ENCODE data around the gene SOHLH1.

Gene SOHLH1

DNA sequence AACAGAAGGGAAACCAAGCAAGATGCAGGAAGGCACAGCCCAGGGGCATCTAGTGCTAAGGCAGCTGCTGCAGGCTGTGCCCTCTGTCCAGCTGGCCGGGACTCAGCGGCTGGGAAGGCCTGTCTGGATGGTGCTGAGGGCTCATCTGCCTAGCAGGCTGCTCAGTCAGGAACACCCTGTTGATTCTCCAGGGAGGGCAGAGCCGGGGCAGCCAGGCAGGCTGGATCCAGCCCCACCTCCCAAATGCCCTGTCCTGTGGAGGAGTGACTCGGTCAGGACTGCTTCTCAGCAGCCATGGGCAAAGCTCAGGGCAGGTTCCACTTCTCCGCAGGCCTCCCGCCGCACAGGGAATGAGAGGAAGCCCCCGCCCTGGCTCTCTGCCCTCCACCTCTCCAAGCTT, 44.0 kb downstream of the SOHLH1 start:
- no peak for DNase-seq

DNA sequence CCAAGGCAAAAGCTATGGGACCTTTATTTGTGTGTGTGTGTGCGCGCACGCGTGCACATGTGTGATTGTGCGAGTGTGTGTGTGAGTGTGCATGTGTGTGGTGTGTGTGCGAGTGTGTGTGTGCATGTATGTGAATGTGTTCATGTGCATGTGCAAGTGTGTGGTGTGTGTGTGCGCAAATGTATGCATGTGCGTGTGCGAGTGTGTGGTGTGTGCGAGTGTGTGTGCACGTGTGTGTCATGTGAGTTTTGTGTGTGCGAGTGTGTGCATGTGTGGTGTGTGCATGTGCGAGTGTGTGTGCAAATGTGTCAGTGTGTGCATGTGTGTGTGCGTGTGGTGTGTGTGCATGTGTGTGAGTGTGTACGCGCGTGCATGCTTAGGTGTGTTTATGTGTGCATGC, 48.9 kb downstream of the SOHLH1 start:
- DNase-seq = no peak

DNA sequence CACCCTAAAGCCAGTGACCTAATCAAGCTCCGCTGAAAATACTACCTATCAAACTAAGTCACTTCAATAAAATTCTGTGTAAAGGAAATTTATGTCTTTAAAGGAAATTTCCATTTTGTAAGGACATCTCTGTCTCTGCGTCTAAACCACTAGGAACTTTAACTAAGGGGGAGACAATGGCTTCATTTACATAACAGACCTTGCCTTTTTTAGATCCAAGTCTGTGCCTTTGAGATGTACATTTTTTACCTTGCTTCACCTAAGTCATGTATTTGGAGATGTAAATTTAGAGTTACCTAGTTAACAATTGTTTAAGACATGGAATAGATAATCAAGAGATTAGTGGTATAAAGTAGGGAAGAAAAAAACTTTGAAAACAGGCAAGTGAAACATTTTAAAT, 49.8 kb downstream of the SOHLH1 start:
- no peak for DNase-seq

DNA sequence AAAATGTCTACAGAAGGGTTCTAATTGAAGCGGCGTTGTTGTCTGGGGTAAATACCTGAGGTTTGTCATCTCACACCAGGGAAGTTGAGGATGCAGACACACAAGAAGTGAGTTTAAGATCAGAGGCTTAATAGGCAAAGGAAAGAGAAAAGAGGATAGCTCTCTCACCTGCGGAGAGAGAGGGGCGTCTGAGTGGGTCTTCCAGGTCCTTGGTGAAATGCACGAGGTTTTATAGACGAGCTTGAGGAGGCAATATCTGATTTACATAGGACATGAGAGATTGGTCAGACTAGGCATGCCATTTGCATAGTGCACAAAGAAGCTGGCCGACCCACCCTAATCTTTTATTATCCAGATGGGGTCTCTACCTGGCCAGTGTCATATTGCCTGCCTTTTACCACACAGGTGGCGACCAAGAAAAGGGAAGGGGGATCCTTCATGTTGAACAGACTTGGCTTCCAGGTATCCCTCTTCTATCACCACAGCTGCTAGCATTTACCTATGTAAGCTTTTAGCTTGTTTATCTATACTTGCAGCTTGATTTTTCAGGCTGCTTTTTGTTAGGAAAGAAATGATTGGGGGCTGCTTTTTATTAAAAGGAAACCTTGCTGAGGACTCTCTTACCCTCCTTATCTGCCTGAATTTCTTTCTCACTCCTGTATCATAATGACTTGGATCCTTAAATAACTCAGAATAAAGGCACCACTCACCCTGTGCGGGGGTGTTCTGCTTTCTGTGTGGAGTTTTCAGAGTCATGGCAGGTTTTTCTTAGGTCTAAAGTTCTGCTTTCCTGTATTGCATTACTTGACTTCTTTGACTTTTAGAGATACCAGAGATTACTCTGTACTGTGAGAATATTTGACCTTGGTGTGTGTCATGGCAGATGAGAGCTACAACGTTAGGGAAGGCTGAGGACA, 50.5 kb downstream of the SOHLH1 start:
- DNase-seq = no peak

DNA sequence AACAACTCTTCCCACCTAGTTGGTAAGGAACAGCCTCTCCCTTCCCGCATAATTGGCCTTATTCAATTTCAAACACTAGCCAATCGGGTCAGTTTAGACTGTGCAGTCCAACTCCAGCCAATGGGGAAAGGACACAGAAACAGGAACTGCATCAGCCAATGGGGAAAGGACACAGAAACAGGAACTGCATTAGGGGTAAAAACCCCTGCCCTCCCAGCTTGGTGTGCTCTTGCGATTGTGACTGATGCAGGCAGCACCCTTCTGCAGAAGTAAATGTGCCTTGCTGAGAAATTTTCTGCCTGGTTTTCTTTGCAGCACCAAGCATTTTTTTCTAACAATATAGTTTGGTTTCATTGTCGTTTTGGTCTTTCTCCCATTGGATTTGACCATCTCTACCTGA, 51.4 kb downstream of the SOHLH1 start:
- no peak for DNase-seq

DNA sequence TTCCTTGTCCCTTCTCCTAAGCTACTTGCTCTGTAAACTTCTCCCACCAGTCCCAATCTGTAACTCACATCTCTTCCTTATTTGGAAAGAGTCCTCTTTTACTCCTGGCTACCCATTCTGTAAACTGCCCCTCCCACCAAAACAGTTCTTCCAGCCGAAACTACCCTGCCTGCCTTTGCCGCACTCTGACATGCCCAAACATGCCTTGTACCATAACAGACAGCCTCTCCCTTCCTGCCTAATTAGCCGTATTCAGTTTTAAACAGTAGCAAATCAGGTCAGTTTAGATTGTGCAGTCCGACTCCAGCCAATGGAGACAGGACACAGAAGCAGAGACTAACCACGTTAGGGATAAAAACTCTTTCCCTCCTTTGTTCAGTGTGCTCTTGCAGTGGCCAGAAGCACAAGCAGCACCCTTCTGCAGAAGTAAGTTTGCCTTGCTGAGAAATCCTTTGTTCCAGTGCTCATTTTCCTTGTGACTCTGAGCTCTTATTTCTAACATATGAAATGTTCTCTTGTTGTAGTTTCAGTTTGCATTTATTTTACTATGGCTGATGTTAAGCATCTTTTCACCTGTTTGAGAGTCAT, 54.6 kb downstream of the SOHLH1 start:
- DNase-seq = no peak
